HepG2 (cell line): ENCODE measurements around the gene IQSEC1. TPM values are rescaled to one million over a fixed set of nuclear protein-coding genes. Genes with fewer than 3 reads are reported as not detected.

Experiments
- ATAC-seq: fragments of 200-7000 bp; cut with Tn5 transposase; 3 replicates; pipeline ENCODE4 v1.9.1; 2020; ENCODE audit warnings: mild to moderate bottlenecking, moderate library complexity
- BruUV-seq: library from RNA; stranded (reverse); fragments of 400-500 nt; replicated peaks from 2 replicates; lab custom pipeline; 2021; lab: Mats Ljungman, UMichigan
- CTCF ChIA-PET: fragments of 300-600 bp; formaldehyde crosslinking; extraction: SDS; loops from one replicate; lab custom pipeline; 2021; ENCODE audit warnings: low total read pairs, inconsistent platforms, low intra/inter-chr PET ratio; lab: Yijun Ruan, JAX
- POLR2A ChIA-PET: fragments of 350-600 bp; sonication (Branson Sonifier 250); formaldehyde crosslinking; loops from one replicate; lab custom pipeline; 2020; ENCODE audit warnings: antibody characterized with exemption, inconsistent platforms; lab: Yijun Ruan, JAX
- DNase-seq: peaks from one replicate; pipeline ENCODE4 v3.0.0-alpha.2; 2015; ENCODE audit warnings: low spot score
- FAIRE-seq: peaks from 3 replicates; lab custom pipeline; 2011; peaks lifted over from hg19 to GRCh38; lab: Jason Lieb, UNC
- H2AFZ ChIP-seq: one replicate; pipeline ENCODE4 v1.6.1; 2011; ENCODE audit warnings: low read length, inconsistent platforms
- H3K27ac ChIP-seq: fragments of 300-600 bp; 3 replicates; pipeline ENCODE4 v1.8.0; 2011; ENCODE audit warnings: mixed run types, mild to moderate bottlenecking, mixed read lengths, low read length, inconsistent platforms; ENCODE audit not compliant: insufficient read depth; ENCODE audit errors: extremely low read length
- H3K27me3 ChIP-seq, 2 experiments: fragments of 200-600 bp in 1 of 2; 2 replicates in 1 of 2; 3 replicates in 1 of 2; pipeline versions ENCODE4 v1.6.0 to v1.8.0; 2011; ENCODE audit warnings: low read length in 2 of 2, mild to moderate bottlenecking in 2 of 2, moderate library complexity in 2 of 2, inconsistent platforms in 1 of 2; ENCODE audit not compliant: insufficient read depth in 2 of 2, control insufficient read depth in 1 of 2
- H3K36me3 ChIP-seq, 2 experiments: fragments of 200-600 bp in 1 of 2; replicated peaks in 1 of 2; 2 replicates in 1 of 2; 3 replicates in 1 of 2; pipeline versions ENCODE4 v1.5.1 to v1.8.0; 2011; ENCODE audit warnings: low read length in 2 of 2, inconsistent platforms in 1 of 2; ENCODE audit not compliant: insufficient read depth in 2 of 2, control insufficient read depth in 1 of 2
- H3K4me1 ChIP-seq: 2 replicates; pipeline ENCODE4 v1.5.1; 2012; ENCODE audit warnings: low read length, inconsistent platforms; ENCODE audit not compliant: insufficient read depth
- H3K4me2 ChIP-seq: 2 replicates; pipeline ENCODE4 v1.6.0; 2011; ENCODE audit warnings: low read depth, low read length, inconsistent platforms
- H3K4me3 ChIP-seq, 3 experiments: fragments of 200-600 bp in 1 of 3; sonication (generic), shearing (Covaris generic) in 1 of 3; replicated peaks in 1 of 3; 2 replicates each; pipeline ENCODE4 v1.5.1; 2011 to 2016; ENCODE audit warnings: low read length in 3 of 3, inconsistent platforms in 2 of 3, low read depth in 2 of 3, mild to moderate bottlenecking in 2 of 3, control low read depth in 1 of 3, mixed read lengths in 1 of 3; ENCODE audit not compliant: insufficient read depth in 1 of 3
- H3K79me2 ChIP-seq: one replicate; pipeline ENCODE4 v1.6.1; 2011; ENCODE audit warnings: low read length, inconsistent platforms; ENCODE audit not compliant: insufficient read depth
- H3K9ac ChIP-seq: 2 replicates; pipeline ENCODE4 v1.6.0; 2011; ENCODE audit warnings: mild to moderate bottlenecking, low read depth, low read length, inconsistent platforms; ENCODE audit not compliant: insufficient read depth
- H3K9me3 ChIP-seq: 2 replicates; pipeline ENCODE4 v1.5.1; 2012; ENCODE audit warnings: mild to moderate bottlenecking, low read length
- H4K20me1 ChIP-seq: 2 replicates; pipeline ENCODE4 v1.6.0; 2011; ENCODE audit warnings: inconsistent platforms, mild to moderate bottlenecking, low read length, moderate library complexity; ENCODE audit not compliant: insufficient read depth
- FOXJ3 ChIP-seq: sonication (generic); formaldehyde crosslinking; IDR thresholded peaks from 2 replicates; pipeline ENCODE4 v1.4.0; 2020; ENCODE audit warnings: missing genetic modification reagents, mild to moderate bottlenecking, borderline replicate concordance
- HES4 ChIP-seq: sonication (generic); formaldehyde crosslinking; IDR thresholded peaks from 2 replicates; pipeline ENCODE4 v1.9.0; 2021; ENCODE audit warnings: mild to moderate bottlenecking, missing genetic modification reagents, borderline replicate concordance
- TOE1 ChIP-seq: sonication (generic); formaldehyde crosslinking; IDR thresholded peaks from 2 replicates; pipeline ENCODE4 v1.4.0; 2020; ENCODE audit warnings: mild to moderate bottlenecking, missing genetic modification reagents
- ZBTB7A ChIP-seq: sonication (generic); formaldehyde crosslinking; IDR thresholded peaks from 2 replicates; pipeline ENCODE4 v1.8.0; 2022; ENCODE audit warnings: mild to moderate bottlenecking, missing genetic modification reagents
- ZNF224 ChIP-seq: sonication (generic); formaldehyde crosslinking; IDR thresholded peaks from 2 replicates; pipeline ENCODE4 v1.5.0; 2020; ENCODE audit warnings: mild to moderate bottlenecking, missing genetic modification reagents
- ZNF274 ChIP-seq: sonication (generic); formaldehyde crosslinking; IDR thresholded peaks from 2 replicates; pipeline ENCODE4 v1.5.1; 2020; ENCODE audit warnings: mild to moderate bottlenecking, missing genetic modification reagents
- WGBS: methylation state at CpG from one replicate; pipeline ENCODE4 v1.1.6; 2017; ENCODE audit warnings: low lambda C conversion rate; 5-methylcytosine and 5-hydroxymethylcytosine counted together
- in situ Hi-C: cut with HindIII; loops from 2 replicates; pipeline ENCODE4 v1.10.0; 2017; ENCODE audit warnings: low pct_unique_long_range_greater_than_20kb; ENCODE audit not compliant: extremely low pct_ligation_motif_present
- intact Hi-C: fragments of 100-400 bp; cut with micrococcal nuclease; formaldehyde crosslinking; loops from one replicate; pipeline ENCODE4 v1.10.0; 2022; ENCODE audit not compliant: unreplicated experiment
- polyA plus RNA-seq, 8 experiments: library from polyadenylated mRNA; depleted of rRNA in 3 of 8; stranded (reverse) in 7 of 8; unstranded in 1 of 8; fragments of >200 nt; fragmentation: Illumina TruSeq in 4 of 8; extraction: Trizol in 4 of 8; gene quantifications; 2 replicates each; pipeline versions ENCODE4 v1.2.1 to v1.2.3, GENCODE V29; 2011 to 2016; ENCODE audit warnings: low read depth in 4 of 8, missing spikeins in 1 of 8, mixed read lengths in 1 of 8; ENCODE audit not compliant: insufficient read depth in 1 of 8
- total RNA-seq, 5 experiments: library from RNA; depleted of rRNA; stranded (reverse); fragments of >200 nt; fragmentation: Illumina TruSeq; extraction: Trizol; gene quantifications; 2 replicates each; pipeline ENCODE4 v1.2.3, GENCODE V29; 2016; ENCODE audit warnings: low read depth in 1 of 5
- TF ChIP-seq, protein P1 (sequence below): sonication (generic); formaldehyde crosslinking; IDR thresholded peaks from 2 replicates; pipeline ENCODE4 v1.8.0; 2022; ENCODE audit warnings: missing genetic modification reagents, mild to moderate bottlenecking, borderline replicate concordance
- TF ChIP-seq, protein P2 (sequence below): sonication (generic); formaldehyde crosslinking; IDR thresholded peaks from 2 replicates; pipeline ENCODE4 v1.5.0; 2020; ENCODE audit warnings: mild to moderate bottlenecking, missing genetic modification reagents, borderline replicate concordance
- TF ChIP-seq, protein P3 (sequence below): sonication (generic); formaldehyde crosslinking; IDR thresholded peaks from 2 replicates; pipeline ENCODE4 v1.5.0; 2020; ENCODE audit warnings: missing genetic modification reagents
- TF ChIP-seq, protein P4 (sequence below): IDR thresholded peaks from 2 replicates; pipeline ENCODE4 v1.6.1; 2016; ENCODE audit warnings: low read depth, control low read depth
- TF ChIP-seq, protein P5 (sequence below): sonication (generic); formaldehyde crosslinking; IDR thresholded peaks from 2 replicates; pipeline ENCODE4 v1.4.0; 2020; ENCODE audit warnings: missing genetic modification reagents

Gene IQSEC1
- total and polyA plus RNA-seq, 2 of the 13 experiments (the other 11 are each of a cell fraction or from before 2014, with no cell fraction given) = 17.4 to 20.2 TPM

DNA sequence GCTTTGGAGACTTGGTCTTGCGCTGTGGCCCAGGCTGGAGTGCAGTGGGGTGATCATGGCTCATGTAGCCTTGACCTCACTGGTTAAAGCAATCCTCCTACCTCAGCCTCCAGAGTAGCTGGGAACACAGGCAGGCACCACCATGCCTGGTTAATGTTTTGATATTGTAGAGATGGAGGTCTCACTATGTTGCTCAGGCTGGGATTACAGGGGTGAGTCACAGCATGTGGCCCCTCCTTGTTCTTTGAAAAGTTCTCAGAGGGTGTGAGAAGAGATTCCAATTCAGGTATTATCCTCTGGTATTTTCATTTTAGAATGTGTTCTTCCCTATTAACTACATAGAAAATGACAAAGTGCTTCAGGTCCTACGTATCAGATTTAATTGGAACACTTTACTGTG, 180.0 kb downstream of the IQSEC1 start:
- BruUV-seq = no TSS peak
- peaks cover 0 to 5% of the 10 kb centered on the region in 2 experiments; a peak in 2 of 5 replicates for H3K36me3 ChIP-seq
- H3K4me2 ChIP-seq = no peak overlapping the region
- ChIA-PET CTCF (no interaction called here), POLR2A (no interaction called here)
- no peaks in the 10 kb centered on the region for H3K79me2 ChIP-seq
- H3K27me3 ChIP-seq = peaks cover 0 to 11% of the 10 kb centered on the region in 2 experiments; a peak in 2 of 5 replicates
- no peak overlapping the region for H2AFZ ChIP-seq
- in situ Hi-C loops = no loop called here
- no peak for DNase-seq
- H3K27ac ChIP-seq = no peak overlapping the region
- intact Hi-C loops = loop anchor here (2.0 kb wide), 1 partner anchor 70 kb away; no protein-coding TSS in a partner anchor
- TF ChIP-seq, protein P1, sequence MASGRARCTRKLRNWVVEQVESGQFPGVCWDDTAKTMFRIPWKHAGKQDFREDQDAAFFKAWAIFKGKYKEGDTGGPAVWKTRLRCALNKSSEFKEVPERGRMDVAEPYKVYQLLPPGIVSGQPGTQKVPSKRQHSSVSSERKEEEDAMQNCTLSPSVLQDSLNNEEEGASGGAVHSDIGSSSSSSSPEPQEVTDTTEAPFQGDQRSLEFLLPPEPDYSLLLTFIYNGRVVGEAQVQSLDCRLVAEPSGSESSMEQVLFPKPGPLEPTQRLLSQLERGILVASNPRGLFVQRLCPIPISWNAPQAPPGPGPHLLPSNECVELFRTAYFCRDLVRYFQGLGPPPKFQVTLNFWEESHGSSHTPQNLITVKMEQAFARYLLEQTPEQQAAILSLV (CRISPR knock-in tag) = no peak
- no peak for TF ChIP-seq ZBTB7A (CRISPR knock-in tag)
- TF ChIP-seq ZNF274 = no peak
- TF ChIP-seq, protein P2, sequence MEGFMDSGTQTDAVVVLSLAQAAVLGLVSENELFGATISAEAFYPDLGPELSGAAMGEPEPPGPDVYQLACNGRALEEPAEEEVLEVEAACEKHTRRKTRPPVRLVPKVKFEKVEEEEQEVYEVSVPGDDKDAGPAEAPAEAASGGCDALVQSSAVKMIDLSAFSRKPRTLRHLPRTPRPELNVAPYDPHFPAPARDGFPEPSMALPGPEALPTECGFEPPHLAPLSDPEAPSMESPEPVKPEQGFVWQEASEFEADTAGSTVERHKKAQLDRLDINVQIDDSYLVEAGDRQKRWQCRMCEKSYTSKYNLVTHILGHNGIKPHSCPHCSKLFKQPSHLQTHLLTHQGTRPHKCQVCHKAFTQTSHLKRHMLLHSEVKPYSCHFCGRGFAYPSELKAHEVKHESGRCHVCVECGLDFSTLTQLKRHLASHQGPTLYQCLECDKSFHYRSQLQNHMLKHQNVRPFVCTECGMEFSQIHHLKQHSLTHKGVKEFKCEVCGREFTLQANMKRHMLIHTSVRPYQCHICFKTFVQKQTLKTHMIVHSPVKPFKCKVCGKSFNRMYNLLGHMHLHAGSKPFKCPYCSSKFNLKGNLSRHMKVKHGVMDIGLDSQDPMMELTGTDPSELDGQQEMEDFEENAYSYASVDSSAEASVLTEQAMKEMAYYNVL (CRISPR knock-in tag) = no peak
- TF ChIP-seq, protein P3, sequence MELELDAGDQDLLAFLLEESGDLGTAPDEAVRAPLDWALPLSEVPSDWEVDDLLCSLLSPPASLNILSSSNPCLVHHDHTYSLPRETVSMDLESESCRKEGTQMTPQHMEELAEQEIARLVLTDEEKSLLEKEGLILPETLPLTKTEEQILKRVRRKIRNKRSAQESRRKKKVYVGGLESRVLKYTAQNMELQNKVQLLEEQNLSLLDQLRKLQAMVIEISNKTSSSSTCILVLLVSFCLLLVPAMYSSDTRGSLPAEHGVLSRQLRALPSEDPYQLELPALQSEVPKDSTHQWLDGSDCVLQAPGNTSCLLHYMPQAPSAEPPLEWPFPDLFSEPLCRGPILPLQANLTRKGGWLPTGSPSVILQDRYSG (CRISPR knock-in tag) = no peak
- TF ChIP-seq TOE1 (CRISPR knock-in tag) = no peak
- TF ChIP-seq FOXJ3 (CRISPR knock-in tag) = no peak
- TF ChIP-seq HES4 (CRISPR knock-in tag) = no peak
- TF ChIP-seq, protein P4, sequence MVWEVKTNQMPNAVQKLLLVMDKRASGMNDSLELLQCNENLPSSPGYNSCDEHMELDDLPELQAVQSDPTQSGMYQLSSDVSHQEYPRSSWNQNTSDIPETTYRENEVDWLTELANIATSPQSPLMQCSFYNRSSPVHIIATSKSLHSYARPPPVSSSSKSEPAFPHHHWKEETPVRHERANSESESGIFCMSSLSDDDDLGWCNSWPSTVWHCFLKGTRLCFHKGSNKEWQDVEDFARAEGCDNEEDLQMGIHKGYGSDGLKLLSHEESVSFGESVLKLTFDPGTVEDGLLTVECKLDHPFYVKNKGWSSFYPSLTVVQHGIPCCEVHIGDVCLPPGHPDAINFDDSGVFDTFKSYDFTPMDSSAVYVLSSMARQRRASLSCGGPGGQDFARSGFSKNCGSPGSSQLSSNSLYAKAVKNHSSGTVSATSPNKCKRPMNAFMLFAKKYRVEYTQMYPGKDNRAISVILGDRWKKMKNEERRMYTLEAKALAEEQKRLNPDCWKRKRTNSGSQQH (CRISPR knock-in tag) = no peak
- TF ChIP-seq, protein P5, sequence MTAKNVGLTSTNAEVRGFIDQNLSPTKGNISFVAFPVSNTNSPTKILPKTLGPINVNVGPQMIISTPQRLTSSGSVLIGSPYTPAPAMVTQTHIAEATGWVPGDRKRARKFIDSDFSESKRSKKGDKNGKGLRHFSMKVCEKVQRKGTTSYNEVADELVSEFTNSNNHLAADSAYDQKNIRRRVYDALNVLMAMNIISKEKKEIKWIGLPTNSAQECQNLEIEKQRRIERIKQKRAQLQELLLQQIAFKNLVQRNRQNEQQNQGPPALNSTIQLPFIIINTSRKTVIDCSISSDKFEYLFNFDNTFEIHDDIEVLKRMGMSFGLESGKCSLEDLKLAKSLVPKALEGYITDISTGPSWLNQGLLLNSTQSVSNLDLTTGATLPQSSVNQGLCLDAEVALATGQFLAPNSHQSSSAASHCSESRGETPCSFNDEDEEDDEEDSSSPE (CRISPR knock-in tag) = no peak
- TF ChIP-seq ZNF224 (CRISPR knock-in tag) = no peak
- H3K4me3 ChIP-seq = no peak overlapping the region
- peaks cover 47% of the 10 kb centered on the region for H3K4me1 ChIP-seq
- 72% methylated on average over 2 of the region's 2 CpGs for WGBS
- H3K9ac ChIP-seq = no peak overlapping the region
- H4K20me1 ChIP-seq = 0 out of 2 replicates have a peak, but pooled peaks cover 5% of the 10 kb centered on the region
- no peaks in the 10 kb centered on the region for H3K9me3 ChIP-seq
- FAIRE-seq = no peak
- no peak for ATAC-seq
